Peyer's patch (tissue), 4 donors: Measurements from ENCODE around the gene ADCY6. TPM values are rescaled to one million over a fixed set of nuclear protein-coding genes. Genes with fewer than 3 reads are reported as not detected.
A peak's percentile ranks its signal among the peaks of the same experiment; 100 is the strongest.

Experiments used
- DNase-seq, 3 donors: peaks; one replicate each; pipeline ENCODE4 v3.0.0-alpha.2; 2017 to 2019
- H3K27ac ChIP-seq, 4 donors: fragments of 200-600 bp; sonication (generic); one replicate each; pipeline ENCODE4 v1.5.1; 2016 to 2019
- H3K27me3 ChIP-seq, 2 donors: fragments of 200-600 bp; sonication (generic); one replicate each; pipeline ENCODE4 v1.5.1; 2019
- H3K36me3 ChIP-seq, 3 donors: fragments of 200-600 bp; sonication (generic); one replicate each; pipeline ENCODE4 v1.5.1; 2016 to 2019
- H3K4me1 ChIP-seq, 4 donors: fragments of 200-600 bp; sonication (generic); one replicate each; pipeline ENCODE4 v1.5.1; 2016 to 2019
- H3K4me3 ChIP-seq, 4 donors: fragments of 200-600 bp; sonication (generic); 1 replicate in 3 of 4; 2 replicates in 1 of 4; pipeline ENCODE4 v1.5.1; 2016 to 2019; ENCODE audit warnings: mild to moderate bottlenecking in 1 of 4
- H3K9me3 ChIP-seq, 4 donors: fragments of 200-600 bp; sonication (generic); one replicate each; pipeline ENCODE4 v1.5.1; 2016 to 2019; ENCODE audit warnings: mild to moderate bottlenecking in 1 of 4
- POLR2A ChIP-seq, 2 donors: fragments of 450-650 bp; IDR thresholded peaks; one replicate each; pipeline ENCODE4 v1.5.1; 2017; ENCODE audit warnings: antibody characterized with exemption in 2 of 2, mild to moderate bottlenecking in 2 of 2, moderate library complexity in 2 of 2
- total RNA-seq, 4 donors: library from RNA; depleted of rRNA; stranded (reverse); fragments of >200 nt; gene quantifications; one replicate each; pipeline ENCODE4 v1.1.0, GENCODE V29; 2016
- TF ChIP-seq, protein P1 (sequence below), 6 experiments: fragments of 450-650 bp in 4 of 6; fragments of 200-600 bp in 2 of 6; sonication (generic) in 1 of 6; IDR thresholded peaks; one replicate each; pipeline ENCODE4 v1.5.1; 2017 to 2019; ENCODE audit warnings: antibody characterized with exemption in 6 of 6, mild to moderate bottlenecking in 3 of 6, moderate library complexity in 1 of 6

Gene ADCY6
- total RNA-seq, 4 donors from 2014 or later = 71.3 to 175 (median 129) TPM

DNA sequence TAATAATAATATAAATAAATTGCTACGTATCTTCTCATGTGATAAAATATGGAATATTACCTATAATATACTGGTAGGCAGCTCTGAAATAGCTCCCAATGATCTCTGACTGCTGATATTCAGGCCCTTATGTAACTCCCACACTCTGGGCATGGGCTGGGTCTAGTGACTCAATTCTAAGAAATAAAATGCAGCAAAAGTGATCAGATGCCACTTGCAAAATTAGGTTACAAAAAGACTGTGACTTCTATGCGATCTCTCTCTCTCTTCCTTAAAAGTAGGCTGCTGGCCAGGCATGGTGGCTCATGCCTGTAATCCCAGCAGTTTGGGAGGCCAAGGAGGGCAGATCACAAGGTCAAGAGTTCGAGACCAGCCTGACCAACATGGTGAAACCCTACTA, 19.1 kb upstream of the ADCY6 start:
- no peak overlapping the region for H3K27ac ChIP-seq
- peaks cover 0 to 11% (median 0%) of the 10 kb centered on the region in 4 donors for H3K4me1 ChIP-seq
- no peaks in the 10 kb centered on the region for H3K36me3 ChIP-seq
- H3K27me3 ChIP-seq = no peaks in the 10 kb centered on the region
- no peak for DNase-seq
- H3K4me3 ChIP-seq = no peak overlapping the region
- TF ChIP-seq POLR2A (IDR thresholded peaks at IDR 0.05) = no peak
- TF ChIP-seq, protein P1, sequence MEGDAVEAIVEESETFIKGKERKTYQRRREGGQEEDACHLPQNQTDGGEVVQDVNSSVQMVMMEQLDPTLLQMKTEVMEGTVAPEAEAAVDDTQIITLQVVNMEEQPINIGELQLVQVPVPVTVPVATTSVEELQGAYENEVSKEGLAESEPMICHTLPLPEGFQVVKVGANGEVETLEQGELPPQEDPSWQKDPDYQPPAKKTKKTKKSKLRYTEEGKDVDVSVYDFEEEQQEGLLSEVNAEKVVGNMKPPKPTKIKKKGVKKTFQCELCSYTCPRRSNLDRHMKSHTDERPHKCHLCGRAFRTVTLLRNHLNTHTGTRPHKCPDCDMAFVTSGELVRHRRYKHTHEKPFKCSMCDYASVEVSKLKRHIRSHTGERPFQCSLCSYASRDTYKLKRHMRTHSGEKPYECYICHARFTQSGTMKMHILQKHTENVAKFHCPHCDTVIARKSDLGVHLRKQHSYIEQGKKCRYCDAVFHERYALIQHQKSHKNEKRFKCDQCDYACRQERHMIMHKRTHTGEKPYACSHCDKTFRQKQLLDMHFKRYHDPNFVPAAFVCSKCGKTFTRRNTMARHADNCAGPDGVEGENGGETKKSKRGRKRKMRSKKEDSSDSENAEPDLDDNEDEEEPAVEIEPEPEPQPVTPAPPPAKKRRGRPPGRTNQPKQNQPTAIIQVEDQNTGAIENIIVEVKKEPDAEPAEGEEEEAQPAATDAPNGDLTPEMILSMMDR (IDR thresholded peaks at IDR 0.05) = no peak
- no peaks in the 10 kb centered on the region for H3K9me3 ChIP-seq

DNA sequence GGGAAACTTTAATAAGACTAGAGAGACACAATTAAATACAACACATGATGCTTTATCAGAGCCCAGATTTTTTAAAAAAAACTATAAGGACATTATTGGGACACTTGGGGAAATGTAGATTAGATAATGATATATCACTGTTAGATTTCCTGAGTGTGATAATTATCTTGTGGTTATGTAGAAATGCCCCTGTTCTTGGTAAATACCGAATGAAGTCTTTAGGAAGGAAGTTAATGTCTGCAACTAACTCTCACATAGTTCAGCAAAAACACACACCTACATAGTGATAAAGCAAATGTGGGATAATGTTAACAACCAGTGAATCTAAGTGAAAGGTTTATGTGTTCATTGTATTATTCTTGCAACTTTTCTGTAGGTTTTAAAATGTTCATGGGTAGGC, 14.8 kb upstream of the ADCY6 start:
- H3K36me3 ChIP-seq = no peaks in the 10 kb centered on the region
- no peak overlapping the region for H3K4me3 ChIP-seq
- H3K4me1 ChIP-seq = no peaks in the 10 kb centered on the region
- no peak for DNase-seq
- no peak overlapping the region for H3K27ac ChIP-seq
- no peaks in the 10 kb centered on the region for H3K9me3 ChIP-seq
- TF ChIP-seq POLR2A (IDR thresholded peaks at IDR 0.05) = no peak
- TF ChIP-seq, protein P1 (IDR thresholded peaks at IDR 0.05) = no peak
- H3K27me3 ChIP-seq = no peaks in the 10 kb centered on the region

GRCh38 chr12:48800971-48801370, 12.1 kb upstream of the ADCY6 start:
- TF ChIP-seq POLR2A (IDR thresholded peaks at IDR 0.05) = no peak
- Histone ChIP-seq H3K9me3 (no peaks in the 10 kb centered on the region), H3K27me3 (no peaks in the 10 kb centered on the region), H3K4me3 (no peak overlapping the region), H3K27ac (no peak overlapping the region), H3K36me3 (no peaks in the 10 kb centered on the region), H3K4me1 (peaks cover 0 to 3% (median 0%) of the 10 kb centered on the region in 4 donors)
- DNase-seq = no peak

GRCh38 chr12:48800457-48800856, 11.6 kb upstream of the ADCY6 start:
- DNase-seq = no peak
- H3K9me3 ChIP-seq = no peaks in the 10 kb centered on the region
- no peak overlapping the region for H3K27ac ChIP-seq
- H3K4me1 ChIP-seq = peaks cover 0 to 5% (median 0%) of the 10 kb centered on the region in 4 donors
- H3K27me3 ChIP-seq = no peaks in the 10 kb centered on the region
- no peaks in the 10 kb centered on the region for H3K36me3 ChIP-seq
- no peak for TF ChIP-seq POLR2A (IDR thresholded peaks at IDR 0.05)
- TF ChIP-seq, protein P1 (IDR thresholded peaks at IDR 0.05) = no peak
- H3K4me3 ChIP-seq = no peak overlapping the region

DNA sequence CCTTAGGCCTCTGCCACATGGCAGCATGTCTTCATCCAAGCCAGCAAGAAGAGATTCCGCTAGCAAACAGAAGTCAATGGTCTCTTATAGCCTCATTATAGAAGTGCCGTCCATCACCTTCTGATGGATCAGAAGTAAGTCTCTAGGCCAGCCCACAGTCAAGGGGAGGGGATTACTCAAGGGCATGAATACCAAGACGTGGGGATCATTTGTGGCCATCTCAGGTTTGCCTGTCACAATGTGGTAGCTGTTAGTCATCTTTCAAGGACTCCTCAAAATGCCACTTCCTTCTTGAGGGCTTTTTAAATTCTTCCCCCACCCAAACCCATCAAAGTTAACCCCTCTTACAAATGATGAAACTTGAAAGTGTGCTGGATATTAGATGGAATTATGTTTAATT, 8.1 kb upstream of the ADCY6 start:
- no peak overlapping the region for H3K27ac ChIP-seq
- no peak for DNase-seq
- TF ChIP-seq, protein P1 (IDR thresholded peaks at IDR 0.05) = no peak
- no peak for TF ChIP-seq POLR2A (IDR thresholded peaks at IDR 0.05)
- H3K4me3 ChIP-seq = no peak overlapping the region
- no peaks in the 10 kb centered on the region for H3K36me3 ChIP-seq
- H3K27me3 ChIP-seq = no peaks in the 10 kb centered on the region
- no peaks in the 10 kb centered on the region for H3K9me3 ChIP-seq
- H3K4me1 ChIP-seq = peaks cover 0 to 12% (median 0%) of the 10 kb centered on the region in 4 donors

DNA sequence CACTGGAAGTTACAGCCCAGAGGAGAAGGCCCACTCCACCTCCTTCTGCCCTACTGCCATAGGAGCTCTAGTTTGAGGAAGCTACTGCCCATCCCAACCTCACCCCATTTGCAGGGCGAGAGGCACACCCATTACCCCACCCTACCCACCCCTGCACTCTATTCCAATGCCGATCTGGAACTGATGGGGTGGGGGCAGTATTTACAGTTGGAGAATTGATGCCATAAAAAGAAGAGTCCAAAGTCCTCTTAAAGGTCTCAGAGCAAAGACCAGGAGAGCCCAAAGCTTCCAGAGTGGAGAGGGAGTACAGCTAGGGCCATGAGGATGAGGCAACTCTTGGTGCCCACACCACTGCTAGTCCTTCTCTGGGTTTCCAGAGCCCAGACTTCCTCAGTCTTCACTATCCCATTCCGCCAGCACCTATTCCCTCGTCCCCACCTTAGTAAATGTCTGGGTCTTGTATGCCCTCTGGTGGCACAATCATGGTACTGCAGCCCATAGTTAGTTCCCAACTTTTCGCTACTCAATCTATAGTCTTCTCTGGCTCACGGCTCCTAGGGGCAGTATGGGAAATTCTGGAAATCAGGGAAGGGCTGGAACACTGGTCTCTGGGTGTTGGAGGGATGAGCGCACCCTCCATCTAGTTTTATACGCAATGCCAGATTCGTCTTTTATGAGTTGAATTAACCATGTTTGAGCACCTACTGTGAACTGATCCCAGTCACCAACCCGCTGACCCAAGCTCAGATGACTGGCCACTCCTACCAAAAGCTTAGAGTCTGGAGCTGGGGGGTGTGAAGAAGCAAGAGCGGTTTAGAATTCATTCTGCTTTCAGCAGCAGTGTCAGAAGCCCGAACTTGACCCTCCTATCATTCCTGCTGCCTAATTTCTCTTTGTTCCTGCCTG, 6.9 kb upstream of the ADCY6 start:
- TF ChIP-seq, protein P1 (IDR thresholded peaks at IDR 0.05) = peak; percentile 86 to 99 (median 98)
- TF ChIP-seq POLR2A (IDR thresholded peaks at IDR 0.05) = peak; percentile 10 to 49
- Histone ChIP-seq H3K4me1 (peaks cover 0 to 12% (median 0%) of the 10 kb centered on the region in 4 donors), H3K4me3 (no peak overlapping the region), H3K9me3 (no peaks in the 10 kb centered on the region), H3K36me3 (no peaks in the 10 kb centered on the region), H3K27me3 (no peaks in the 10 kb centered on the region), H3K27ac (peak overlapping the region in 3 of 4 donors; percentile 40 to 86 (median 62))
- DNase-seq = peak; percentile 61 to 88 (median 81)
